C4-2B (cell line): ENCODE measurements around the gene LCP2.

ENCODE experiments used
- CTCF ChIP-seq: fragments of 450-650 bp; conservative IDR thresholded peaks from 2 replicates; pipeline ENCODE4 v1.5.1; 2017; ENCODE audit warnings: mild to moderate bottlenecking
- ZFX ChIP-seq: fragments of 450-650 bp; IDR thresholded peaks from 2 replicates; pipeline ENCODE4 v1.6.1; 2017

GRCh38 chr5:170232786-170233185 lies 64.8 kb downstream of the LCP2 start, which contains the start of gene C5orf58:
- TF ChIP-seq CTCF (no peak), ZFX (no peak)
